AG04450 (cell line): Measurements from ENCODE around the gene NPTX2. TPM values are rescaled to one million over a fixed set of nuclear protein-coding genes. Genes with fewer than 3 reads are reported as not detected.

Source experiments
- CTCF ChIA-PET: fragments of 300-600, 350-600 bp; formaldehyde crosslinking; extraction: SDS; loops from one replicate; lab custom pipeline; 2022; ENCODE audit warnings: antibody characterized with exemption, inconsistent platforms; lab: Charles Lee
- POLR2A ChIA-PET: fragments of 350-600 bp; formaldehyde crosslinking; extraction: SDS; loops from one replicate; lab custom pipeline; 2021; ENCODE audit warnings: antibody characterized with exemption, inconsistent platforms; lab: Yijun Ruan, JAX
- DNase-seq: peaks from one replicate; pipeline ENCODE4 v3.0.0-alpha.2; 2011; ENCODE audit warnings: low read depth, low spot score
- H3K27ac ChIP-seq: one replicate; pipeline ENCODE4 v1.5.1; 2012; ENCODE audit warnings: low read depth, low read length, control low read depth
- H3K27me3 ChIP-seq: one replicate; pipeline ENCODE4 v1.6.0; 2012; ENCODE audit warnings: low read length; ENCODE audit not compliant: control insufficient read depth, insufficient read depth
- H3K4me3 ChIP-seq: 2 replicates; pipeline ENCODE4 v1.5.1; 2011; ENCODE audit warnings: mild to moderate bottlenecking, low read depth, low read length, control low read depth
- H3K9me3 ChIP-seq: 2 replicates; pipeline ENCODE4 v1.5.1; 2012; ENCODE audit warnings: low read length; ENCODE audit not compliant: control insufficient read depth, insufficient read depth
- CTCF ChIP-seq: IDR thresholded peaks from 2 replicates; pipeline ENCODE4 v1.5.1; 2011; ENCODE audit warnings: low read depth, low read length, control low read depth, inconsistent platforms
- polyA minus RNA-seq: library from RNA; depleted of rRNA, polyadenylated mRNA; stranded (reverse); fragments of >200 nt; gene quantifications from 2 replicates; pipeline ENCODE4 v1.2.3, GENCODE V29; 2011; rRNA and poly(A)+ RNA removed
- polyA plus RNA-seq: library from polyadenylated mRNA; depleted of rRNA; stranded (reverse); fragments of >200 nt; gene quantifications from 2 replicates; pipeline ENCODE4 v1.2.3, GENCODE V29; 2011; rRNA removed

NPTX2 gene
- polyA plus RNA-seq (0.02 TPM in 1 of 2 replicates, not detected in the other), polyA minus RNA-seq (not detected in 2 replicates)

GRCh38 chr7:98617051-98617959 lies at the start of gene NPTX2:
TSS of gene NPTX2 (plus strand) at chr7:98617285. CDS start at chr7:98617462, 177 bp downstream.
- TF ChIP-seq CTCF: no peak
- DNase-seq: no peak
- no peak within 1 kb of the TSS for H3K4me3 ChIP-seq
- H3K27me3 ChIP-seq: peaks cover 7% of the 10 kb centered on the region
- CTCF ChIA-PET: no interaction called here
- H3K27ac ChIP-seq: no peak within 1 kb of the TSS
- peaks cover 17% of the 10 kb centered on the region; the same call in 1 of the 2 replicates for H3K9me3 ChIP-seq
- POLR2A ChIA-PET: no interaction called here

- ChIA-PET POLR2A (no interaction called here), CTCF (no interaction called here)
- Histone ChIP-seq H3K4me3 (no peak overlapping the region), H3K27me3 (no peaks in the 10 kb centered on the region), H3K27ac (no peak overlapping the region), H3K9me3 (peaks cover 63% of the 10 kb centered on the region)
- DNase-seq: no peak
- no peak for TF ChIP-seq CTCF
These were observed 49.1 kb upstream of the NPTX2 start for GRCh38 chr7:98567991-98568390.

GRCh38 chr7:98568891-98569290 lies 48.2 kb upstream of the NPTX2 start:
- ChIA-PET POLR2A (no interaction called here), CTCF (no interaction called here)
- peaks cover 56% of the 10 kb centered on the region for H3K9me3 ChIP-seq
- H3K4me3 ChIP-seq: no peak overlapping the region
- no peak for TF ChIP-seq CTCF
- no peak overlapping the region for H3K27ac ChIP-seq
- DNase-seq: no peak
- H3K27me3 ChIP-seq: no peaks in the 10 kb centered on the region

GRCh38 chr7:98569691-98570337 lies 47.3 kb upstream of the NPTX2 start:
- DNase-seq: no peak
- no peaks in the 10 kb centered on the region for H3K27me3 ChIP-seq
- POLR2A ChIA-PET: no interaction called here
- no peak overlapping the region for H3K27ac ChIP-seq
- CTCF ChIA-PET: no interaction called here
- H3K9me3 ChIP-seq: peaks cover 47% of the 10 kb centered on the region
- no peak for TF ChIP-seq CTCF
- H3K4me3 ChIP-seq: no peak overlapping the region

GRCh38 chr7:98571006-98571405 lies 46.1 kb upstream of the NPTX2 start:
- H3K27ac ChIP-seq: no peak overlapping the region
- CTCF ChIA-PET: no interaction called here

More at GRCh38 chr7:98571006-98571405, 46.1 kb upstream of the NPTX2 start:
- no peak for TF ChIP-seq CTCF
- H3K4me3 ChIP-seq: no peak overlapping the region
- no peaks in the 10 kb centered on the region for H3K27me3 ChIP-seq
- POLR2A ChIA-PET: no interaction called here
- peaks cover 47% of the 10 kb centered on the region for H3K9me3 ChIP-seq
- no peak for DNase-seq
